GM04504 (cell line): ENCODE data around the gene PRDM15.

Experiments
- DNase-seq: peaks from one replicate; pipeline ENCODE4 v3.0.0-alpha.2; 2012; ENCODE audit warnings: low read depth

The PRDM15 gene

DNA sequence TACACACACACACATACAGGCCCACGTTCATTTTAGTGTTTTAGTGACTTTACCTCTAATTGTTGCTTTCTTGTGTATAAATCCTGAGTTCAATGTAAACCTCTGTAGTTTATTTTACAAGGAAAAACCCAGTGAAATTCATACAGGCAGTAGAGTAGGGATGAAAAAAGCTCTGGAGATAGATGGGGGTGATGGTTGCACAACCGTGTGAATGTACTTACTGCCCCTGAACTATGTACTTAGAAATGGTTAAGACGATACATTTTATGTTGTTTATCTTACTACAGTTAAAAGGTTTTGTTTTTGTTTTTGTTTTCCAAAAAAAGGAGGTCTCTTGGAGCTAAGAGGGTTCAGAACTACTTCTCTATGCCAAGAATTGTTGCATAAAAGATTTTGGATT lies 29.7 kb upstream of the PRDM15 start:
- DNase-seq: no peak

DNA sequence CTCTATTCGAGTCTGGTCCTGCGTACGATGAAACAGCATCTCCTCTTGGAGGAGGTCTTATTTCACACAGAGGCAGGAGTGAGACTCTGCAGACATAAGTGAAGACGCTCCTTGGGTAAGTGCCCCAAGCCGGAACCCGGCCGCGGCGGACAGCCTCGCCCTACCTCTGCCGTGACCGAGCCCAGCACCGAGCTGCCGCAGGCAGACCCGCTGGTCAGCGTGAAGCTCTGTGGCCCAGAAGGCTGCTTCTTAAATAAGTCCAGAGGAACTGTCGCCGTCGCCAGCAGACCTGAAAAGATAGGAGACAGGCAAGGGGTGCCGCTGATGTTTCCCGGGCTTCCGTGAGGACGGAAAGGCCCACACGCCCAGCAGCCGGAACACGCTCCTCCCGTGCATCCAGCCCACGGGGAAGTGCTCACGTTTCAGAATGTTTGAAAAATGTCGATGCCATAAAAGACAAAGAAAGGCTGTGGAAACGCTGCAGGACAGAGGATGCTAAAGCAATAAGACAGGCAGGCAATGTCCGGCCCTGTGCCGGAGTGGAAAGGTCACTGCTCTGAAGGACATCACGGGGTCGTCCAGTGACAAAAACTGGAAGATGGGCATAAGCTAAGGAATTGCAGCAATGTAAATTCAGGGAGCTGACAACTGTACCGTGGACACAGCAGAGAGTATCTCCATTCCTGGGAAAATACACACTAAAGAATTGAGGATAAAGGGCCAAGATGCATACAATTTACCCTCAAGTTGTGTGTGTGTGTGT lies 28.5 kb upstream of the PRDM15 start:
- DNase-seq: no peak

DNA sequence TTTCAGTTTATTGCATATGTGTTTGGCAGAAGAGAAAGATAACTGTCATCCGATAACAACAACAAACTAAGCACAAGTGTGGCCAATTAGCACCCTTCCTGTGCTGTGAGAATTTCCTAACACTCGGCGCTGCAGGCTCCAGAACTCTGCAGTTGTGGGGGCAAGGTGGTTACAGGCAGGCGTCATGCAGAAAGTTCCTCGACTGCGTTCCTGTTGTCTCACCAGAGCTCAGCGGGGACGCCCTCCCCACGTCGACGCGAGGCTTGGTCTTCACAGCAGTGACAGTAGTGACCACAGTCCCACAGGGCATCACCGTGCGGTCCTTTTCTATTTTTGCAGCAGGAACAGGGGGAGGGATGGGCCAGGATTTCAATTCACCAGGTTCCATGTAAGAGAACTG lies 27.6 kb upstream of the PRDM15 start:
- DNase-seq: no peak

DNA sequence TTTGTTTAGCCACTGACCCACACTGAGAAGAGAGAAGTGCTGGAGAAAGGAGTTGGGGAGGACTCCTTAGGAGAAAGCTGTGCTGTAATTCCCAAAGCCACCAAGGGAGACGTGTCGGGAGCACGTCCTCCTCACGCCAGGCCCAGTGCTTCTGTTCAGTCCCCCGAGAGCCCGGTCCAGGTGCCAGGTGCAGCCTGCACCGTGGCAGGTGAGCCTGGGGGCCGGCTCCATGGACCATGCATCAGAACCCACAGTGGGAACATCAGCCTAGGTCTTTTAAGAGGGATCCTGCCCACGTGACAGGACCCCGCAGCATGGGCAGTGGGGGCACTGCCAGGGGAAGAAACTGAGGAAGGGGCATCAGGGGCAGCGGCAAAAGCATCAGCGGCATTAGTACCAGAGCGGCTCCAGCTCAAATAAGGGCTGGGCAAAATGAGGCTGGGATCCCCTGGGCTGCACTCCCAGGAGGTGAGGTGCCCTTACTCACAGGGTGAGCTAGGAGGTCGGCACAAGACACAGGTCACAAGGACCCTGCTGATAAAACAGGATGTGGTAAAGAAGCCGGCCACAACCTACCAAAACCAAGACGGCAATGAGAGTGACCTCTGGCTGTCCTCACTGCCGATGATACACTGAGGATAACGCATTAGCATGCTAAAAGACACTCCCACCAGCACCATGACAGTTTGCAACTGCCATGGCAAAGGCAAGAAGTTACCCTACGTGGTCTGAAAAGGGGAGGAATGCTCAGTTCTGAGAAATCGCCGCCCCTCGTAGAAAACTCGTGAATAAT lies 24.6 kb upstream of the PRDM15 start:
- no peak for DNase-seq

DNA sequence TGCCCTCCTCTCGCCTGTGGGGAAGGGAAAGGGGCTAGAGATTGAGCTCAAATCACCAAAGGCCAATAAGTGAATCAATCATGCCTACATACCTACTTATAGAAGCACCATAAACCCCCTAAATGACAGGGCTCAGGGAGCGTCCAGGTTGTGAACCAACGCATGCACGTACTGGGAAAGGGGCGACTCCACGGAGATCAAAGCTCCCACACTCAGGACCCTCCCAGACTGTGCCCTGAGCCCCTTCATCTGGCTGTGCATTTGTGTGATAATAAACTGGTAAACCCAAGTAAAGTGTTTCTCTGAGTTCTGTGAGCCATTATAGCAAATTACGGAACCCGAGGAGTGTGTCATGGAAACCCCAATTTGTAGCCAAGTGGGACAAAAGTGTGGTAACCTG lies 23.8 kb upstream of the PRDM15 start:
- no peak for DNase-seq

DNA sequence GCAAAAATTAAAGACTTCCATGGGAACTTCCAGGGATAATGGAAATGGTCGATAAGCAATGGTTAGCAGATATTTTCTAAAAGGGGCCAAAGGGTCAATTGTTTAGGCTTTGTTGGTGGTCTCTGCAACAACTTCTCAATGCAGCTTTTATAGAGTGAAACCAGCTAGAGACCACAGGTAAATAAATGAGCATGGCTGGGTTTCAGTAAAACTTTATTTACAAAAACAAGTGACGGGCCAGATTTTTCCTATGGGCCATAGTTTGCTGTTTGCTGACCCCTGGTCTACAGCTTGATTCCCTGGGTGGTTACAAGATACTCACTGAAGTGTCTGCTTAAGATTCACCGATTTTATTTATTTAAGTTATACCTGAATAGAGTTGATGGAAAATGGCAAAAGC lies 22.6 kb upstream of the PRDM15 start:
- DNase-seq: no peak

DNA sequence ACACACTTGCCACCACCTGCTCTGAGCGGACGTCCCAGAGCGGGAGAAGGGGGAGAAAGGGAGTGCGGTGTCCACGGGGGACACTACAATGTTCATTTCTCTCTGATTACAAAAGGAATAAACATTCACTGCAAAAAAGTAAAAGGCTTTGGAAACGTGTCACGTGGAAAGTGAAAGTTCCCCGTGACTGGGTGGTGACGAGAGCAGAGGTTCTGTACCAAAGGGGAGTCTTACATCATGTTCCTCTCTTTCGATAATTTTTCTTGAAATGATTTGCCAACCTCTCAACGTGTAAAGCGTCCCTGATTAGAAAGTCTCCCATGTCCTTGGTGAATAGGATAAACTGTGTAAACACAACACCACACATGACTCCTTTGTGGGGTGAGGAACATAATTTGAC lies 22.0 kb upstream of the PRDM15 start:
- no peak for DNase-seq

DNA sequence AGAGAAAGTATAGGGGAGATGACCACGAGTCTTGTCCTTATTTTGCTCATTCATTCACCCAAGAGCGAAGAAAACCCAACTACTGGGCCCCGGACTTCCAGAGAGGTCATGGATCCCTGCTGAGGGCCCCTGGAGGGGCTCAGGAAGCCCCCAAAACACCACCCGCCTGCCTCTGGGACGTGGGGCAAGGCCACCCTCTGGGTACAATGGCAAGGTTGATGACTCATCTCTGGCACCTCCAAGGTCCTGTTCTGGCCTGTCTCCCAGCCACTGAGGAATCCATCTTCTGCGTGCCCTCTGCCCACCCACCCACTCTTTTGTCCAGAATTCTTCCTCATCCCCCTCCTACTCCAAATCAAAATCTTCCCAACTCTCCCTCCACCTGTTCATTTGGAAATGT lies 21.3 kb upstream of the PRDM15 start:
- DNase-seq: no peak

DNA sequence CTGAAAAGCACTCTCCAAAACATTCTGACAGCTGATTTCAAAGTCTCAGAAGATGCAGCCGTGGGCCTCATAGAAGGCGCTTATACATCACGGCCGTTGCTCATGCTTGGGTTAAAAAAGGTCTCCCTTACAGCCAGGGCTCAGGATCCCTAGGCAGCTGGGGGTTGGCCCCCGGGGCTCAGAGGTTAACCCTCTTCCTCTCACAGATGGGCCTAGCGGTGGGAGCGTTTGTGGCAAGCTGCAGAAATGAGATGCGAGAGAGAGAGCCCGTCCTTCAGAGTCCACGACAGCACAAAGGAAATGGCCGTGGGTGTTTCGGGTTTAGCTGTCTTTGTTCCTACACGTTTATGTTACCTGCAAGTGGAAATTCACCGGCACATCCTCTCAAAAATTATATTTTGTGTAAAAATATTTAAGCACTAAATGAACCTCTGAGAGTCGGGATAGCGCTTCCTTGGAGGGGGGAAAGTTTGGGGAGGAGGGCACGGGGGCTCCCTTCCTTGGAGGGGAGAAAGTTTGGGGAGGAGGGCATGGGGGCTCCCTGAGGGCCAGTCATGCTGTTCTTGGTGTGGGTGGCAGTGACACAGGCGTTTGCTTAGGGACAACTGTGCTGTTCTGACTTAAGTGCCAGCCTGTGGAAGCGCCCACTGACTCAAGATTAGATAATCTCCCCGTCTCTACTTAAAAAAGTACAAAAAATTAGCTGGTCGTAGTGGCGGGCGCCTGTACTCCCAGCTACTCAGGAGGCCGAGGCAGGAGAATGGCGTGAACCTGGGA lies 20.5 kb upstream of the PRDM15 start:
- DNase-seq: no peak

DNA sequence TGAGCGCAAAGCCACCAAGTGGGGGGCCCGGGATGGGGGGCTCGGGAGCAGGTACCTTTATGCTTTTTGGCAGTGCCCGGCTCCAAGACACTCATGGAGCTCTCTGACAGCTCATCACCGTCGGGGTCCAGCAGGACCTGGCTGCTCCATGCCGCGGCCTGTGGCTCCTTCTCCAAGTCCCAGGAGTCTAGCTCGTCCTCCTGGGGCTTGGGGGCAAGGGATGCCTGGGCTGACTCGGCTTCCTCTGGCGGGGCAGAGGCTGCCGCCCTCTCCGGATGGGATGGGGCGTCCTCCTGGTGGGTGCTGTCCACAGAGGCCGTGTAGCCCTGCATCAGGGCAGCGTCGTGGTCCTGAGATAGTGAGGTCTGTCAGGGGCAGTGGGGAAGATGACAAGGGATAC lies 19.9 kb upstream of the PRDM15 start:
- no peak for DNase-seq

DNA sequence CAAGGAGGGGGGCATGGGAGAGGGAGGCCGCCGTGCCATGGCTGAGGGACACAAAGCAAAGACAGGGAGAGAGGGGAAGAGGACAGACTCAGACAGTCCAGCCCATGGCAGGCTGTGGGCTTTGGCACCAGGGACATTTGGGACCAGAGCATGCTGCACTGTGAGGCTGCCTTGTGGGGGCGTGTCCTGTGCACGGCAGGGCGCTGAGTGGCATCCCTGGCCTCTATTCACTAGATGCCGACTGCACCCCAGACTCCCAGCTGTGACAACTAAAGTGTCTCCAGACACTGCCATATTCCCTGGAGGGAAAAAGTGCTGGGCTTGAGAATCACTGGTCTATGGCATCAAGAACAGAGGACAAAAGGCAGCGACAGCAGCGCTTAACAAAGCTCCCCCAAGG lies 18.6 kb upstream of the PRDM15 start:
- no peak for DNase-seq

DNA sequence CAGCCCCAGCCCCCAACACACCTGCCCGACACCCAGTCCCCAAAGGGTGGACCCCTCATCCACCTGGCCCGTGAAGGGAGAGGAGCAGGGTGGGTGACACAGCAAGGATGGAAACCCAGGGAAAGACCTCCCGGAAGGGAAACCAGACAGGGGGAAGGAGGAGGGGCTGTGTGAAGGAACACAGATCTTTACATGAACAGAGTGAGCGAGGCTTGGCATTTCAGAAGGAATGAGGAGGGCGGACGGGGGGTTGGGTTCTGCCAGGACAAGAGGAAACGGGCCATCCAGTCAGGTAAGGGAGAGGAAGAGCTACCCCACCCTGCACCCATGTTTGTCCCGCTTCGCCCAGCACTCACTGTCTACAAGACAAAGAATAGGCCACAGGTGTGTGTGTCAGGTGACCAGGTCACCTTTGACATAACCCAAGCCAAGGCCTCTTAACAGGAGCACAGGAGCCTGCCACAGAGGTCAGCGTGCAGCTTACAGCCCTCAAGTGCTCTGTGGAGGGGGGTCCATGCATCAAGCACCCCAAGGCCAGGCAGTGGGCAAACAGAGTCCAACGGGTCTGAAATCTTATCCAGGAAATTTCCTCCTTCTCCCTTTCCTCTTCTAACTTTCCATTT lies 18.0 kb upstream of the PRDM15 start:
- DNase-seq: no peak

DNA sequence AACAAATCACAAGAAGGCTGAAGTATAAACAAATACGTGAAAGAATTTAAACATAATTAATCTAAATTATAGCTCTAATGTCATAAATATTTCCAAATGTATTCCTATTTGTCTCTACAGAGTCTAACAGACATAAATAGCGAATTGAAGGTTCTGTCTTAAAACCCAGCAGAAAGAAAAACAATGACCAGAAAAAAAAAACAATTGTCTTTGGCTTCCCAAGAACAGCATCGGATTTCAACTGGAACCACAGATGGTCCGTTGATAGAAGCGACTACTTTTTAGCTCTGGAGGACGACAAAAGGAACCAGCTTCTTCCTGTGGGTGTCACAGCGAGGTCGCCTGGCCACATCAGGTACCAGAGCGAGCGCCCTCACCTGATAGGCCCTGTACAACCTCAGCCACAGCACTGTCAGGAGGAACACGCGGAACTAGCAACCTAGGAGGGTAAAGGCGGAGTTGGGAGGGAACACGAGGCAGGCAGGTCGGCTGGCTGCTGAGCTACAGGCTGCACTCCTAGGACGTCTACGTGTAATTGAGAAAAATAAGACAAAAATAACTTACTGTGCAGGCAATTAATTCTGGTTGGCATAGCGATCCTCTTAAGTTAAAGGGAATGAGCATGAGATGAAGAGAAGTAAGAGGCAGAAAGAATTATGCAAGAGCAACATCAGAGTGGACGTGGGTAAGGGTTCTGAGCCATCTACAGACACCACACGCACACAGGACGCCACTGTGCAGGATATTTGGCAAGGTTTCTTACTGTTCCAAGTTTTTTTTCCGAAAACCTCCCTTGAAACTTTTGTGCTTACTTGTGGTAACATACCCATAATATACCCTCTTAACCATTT lies 16.7 kb upstream of the PRDM15 start:
- no peak for DNase-seq

DNA sequence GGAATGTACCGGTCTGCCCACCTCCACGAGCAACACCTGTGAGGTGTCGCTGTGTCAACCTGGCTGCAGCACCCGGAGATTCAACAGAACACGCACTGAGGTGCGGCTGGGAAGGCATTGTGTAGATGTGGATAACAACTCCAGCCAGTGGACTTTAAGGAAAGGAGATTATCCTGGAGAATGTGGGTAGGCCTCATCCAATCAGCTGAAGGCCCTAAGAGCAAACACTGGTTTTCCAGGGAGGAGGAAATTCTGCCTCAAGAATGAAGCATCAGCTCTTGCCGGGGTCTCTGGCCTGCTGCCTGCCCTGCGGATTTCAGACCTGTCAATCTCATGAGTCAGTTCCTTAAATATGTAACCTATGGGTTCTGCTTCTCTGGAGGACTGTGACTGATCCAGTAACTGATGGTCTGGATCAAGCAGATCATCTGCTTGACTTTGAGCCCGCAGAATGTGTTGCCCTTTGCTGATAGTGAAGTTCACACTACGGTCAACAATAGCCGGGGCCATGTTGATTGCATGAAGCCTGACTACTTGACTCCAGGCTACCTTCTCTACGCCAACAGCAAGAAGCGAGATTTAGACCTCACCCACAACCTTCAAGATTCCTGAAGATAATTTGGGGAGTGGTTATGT lies 15.9 kb upstream of the PRDM15 start:
- peak; percentile 6 for DNase-seq

DNA sequence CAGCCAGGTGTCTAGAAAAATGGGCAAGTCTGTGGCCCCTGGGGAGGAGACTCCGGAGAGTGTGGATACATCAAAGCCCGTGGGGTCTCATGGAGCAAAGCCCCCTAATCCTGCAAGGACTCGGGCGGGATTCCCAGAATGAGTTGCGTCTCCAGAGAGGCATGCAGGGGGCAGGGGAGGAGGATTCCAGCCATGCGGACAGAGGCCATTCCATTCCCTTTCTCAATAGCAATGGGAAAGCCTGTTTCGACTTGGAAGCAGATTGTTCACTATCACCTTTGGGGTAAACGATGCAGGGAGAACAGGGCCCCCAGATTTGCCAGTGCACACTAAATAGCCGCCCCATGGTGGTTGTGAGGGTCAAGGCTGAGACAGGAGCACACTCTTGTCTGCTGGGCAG lies 15.4 kb upstream of the PRDM15 start:
- no peak for DNase-seq

DNA sequence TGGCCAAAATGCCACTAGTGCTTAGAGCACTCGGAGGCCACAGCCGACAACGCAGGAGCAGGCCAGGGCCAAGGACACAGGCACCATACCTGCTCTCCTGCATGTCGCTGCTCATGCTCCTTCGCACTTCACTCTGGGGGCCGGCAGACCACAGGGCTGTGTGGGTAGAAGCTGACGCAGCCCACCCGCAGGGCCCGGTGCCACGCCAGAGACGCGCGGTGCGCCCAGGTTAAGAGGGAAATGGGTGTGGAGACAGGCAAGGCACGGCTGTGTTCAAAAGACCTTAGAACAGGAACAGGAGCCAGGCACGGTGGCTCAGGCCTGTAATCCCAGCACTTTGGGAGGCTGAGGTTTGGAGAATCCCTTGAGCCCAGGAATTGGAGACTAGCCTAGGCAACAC lies 13.6 kb upstream of the PRDM15 start:
- DNase-seq: no peak

DNA sequence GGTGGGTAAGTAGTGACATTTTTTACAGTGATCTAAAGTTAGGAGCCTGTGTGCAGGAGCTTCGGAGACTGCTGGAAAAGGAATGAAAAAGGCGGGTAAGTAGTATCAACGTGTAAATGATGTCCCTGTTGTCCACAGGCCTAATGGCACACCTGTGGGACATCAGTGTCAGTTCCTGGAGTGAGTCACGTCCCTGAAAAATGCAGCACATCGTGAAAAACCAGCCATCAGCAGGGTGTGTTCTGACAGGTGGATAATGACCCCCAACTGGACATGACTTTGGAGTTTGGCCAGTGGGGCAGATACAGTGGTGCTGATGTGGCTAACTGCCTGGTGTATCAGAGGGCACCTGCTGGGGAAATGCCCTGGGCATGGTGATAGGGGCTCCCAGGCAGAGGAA lies 12.0 kb upstream of the PRDM15 start:
- DNase-seq: no peak

DNA sequence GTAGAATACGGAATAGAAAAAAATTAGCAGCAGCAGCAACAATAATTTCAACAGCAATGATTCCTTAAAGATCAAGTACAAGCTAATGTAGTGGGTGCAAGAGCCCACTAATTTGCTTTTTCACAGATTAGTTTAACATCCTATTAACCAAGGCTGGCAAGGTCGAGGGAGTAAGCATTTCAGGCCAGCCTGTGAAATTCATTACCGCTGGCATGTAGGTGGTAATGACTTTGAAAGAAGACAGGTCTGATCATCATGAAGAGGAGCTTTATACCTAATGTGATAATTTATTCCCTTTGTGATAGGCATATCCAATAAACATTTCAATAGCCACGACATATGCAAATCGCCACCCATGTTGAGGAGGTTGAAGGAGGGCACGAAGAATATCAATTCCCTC lies 11.2 kb upstream of the PRDM15 start:
- DNase-seq: no peak

DNA sequence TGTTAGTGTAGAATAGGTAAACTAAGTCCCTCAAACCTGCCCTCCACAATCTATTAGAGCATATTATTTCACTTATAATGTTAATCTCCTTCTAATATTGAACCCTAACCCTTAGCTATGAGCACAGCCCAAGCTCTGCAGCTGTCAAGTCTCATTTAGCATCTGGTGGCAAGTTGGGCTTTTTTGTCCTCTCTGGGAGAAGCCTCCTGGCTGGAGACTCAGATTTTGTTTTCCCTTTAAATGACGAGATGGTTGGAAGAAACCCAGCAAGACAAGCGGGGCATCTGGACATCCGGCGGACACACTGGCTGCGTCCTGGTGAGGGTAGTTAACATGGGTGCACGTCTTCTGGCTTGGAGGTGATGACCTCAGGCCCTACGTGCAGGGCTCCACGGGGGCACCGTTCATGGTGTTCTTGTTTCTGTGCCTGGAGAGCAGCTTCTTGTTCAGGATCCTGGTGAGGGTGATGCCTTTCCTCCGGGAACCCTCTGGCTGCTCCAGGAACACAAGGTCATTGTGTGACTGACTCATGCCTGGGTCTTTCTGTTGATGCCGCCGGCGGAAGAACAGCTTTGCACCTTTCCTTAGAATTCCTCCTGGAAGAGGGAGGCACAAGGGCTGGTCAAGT lies 9.7 kb upstream of the PRDM15 start:
- peak; percentile 20 for DNase-seq

DNA sequence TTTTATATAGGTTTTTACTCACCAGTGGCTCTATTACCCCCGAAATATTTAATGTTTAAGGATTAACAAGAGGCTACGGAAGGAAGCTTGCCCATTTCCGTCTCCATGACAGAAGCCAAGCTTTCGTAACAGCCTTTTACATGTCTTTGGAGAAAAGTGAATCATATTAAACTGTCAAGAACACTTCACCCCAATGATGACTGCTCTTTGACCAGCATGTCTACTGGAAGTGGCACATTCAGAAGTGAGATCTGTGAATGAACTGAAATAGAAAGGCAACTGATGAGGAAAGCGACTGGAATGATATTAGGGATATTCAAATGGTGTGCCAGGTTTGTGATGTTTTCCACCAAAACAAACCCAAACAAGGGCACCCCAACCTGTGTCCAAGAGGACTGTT lies 8.5 kb upstream of the PRDM15 start:
- DNase-seq: no peak

DNA sequence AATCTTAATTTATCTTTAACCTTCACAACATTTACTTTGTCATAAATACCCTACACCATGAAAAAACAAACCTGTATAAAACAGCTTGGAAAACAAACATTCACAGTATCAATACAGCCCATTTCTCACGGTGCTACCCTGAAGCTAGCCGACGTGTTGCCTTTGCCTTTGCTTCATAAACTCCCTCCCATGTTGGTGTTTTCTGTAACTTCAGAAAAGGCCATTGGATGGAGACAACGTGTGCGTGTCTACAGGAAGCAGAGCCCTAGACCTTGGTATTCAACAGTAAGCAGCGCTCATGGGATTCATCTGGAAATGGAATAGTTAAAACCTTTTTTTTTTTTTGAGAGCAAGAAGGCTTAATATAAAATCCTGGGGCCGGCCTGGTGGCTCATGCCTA lies 7.2 kb upstream of the PRDM15 start:
- no peak for DNase-seq
